Activated T-helper 2 cell treated with anti-CD3 and anti-CD28 coated beads, Interferon-gamma antibody, Interleukin-2, Interleukin-4, amounts not matched to agents 10 μg/mL and 5 μg/mL and 100 μg/mL, durations not matched to agents 14 hours and 24 hours and 36 hours (primary cell): ENCODE results near the gene P2RX5. TPM values are rescaled to one million over a fixed set of nuclear protein-coding genes. Genes with fewer than 3 reads are reported as not detected.
"Not testable (repeated sequence)": the region's sequence is repeated elsewhere in the genome, so short reads cannot be mapped to it uniquely, and the experiment has no call there.

Source experiments
- DNase-seq: peaks from one replicate; pipeline ENCODE4 v3.0.0; 2021; ENCODE audit warnings: low spot score
- H3K27ac Mint-ChIP-seq: one replicate; pipeline ENCODE4 v1.8.0; 2021; ENCODE audit warnings: mixed read lengths
- H3K27me3 Mint-ChIP-seq: one replicate; pipeline ENCODE4 v1.8.0; 2021; ENCODE audit warnings: low read depth, mixed read lengths
- H3K36me3 Mint-ChIP-seq: one replicate; pipeline ENCODE4 v1.8.0; 2021; ENCODE audit warnings: low read depth, mixed read lengths
- H3K4me1 Mint-ChIP-seq: one replicate; pipeline ENCODE4 v1.8.0; 2021; ENCODE audit warnings: low read depth, mixed read lengths
- H3K4me3 Mint-ChIP-seq: one replicate; pipeline ENCODE4 v1.8.0; 2021; ENCODE audit warnings: low read depth, mild to moderate bottlenecking, moderate library complexity, mixed read lengths
- H3K9me3 Mint-ChIP-seq: one replicate; pipeline ENCODE4 v1.8.0; 2021; ENCODE audit warnings: mixed read lengths
- intact Hi-C: fragments of 100-400 bp; cut with micrococcal nuclease; formaldehyde crosslinking; loops from one replicate; pipeline ENCODE4 v1.15.1; 2023
- total RNA-seq: library from RNA; stranded (reverse); gene quantifications from 2 replicates; pipeline ENCODE4 v1.2.3, GENCODE V29; 2022

The P2RX5 gene, protein sequence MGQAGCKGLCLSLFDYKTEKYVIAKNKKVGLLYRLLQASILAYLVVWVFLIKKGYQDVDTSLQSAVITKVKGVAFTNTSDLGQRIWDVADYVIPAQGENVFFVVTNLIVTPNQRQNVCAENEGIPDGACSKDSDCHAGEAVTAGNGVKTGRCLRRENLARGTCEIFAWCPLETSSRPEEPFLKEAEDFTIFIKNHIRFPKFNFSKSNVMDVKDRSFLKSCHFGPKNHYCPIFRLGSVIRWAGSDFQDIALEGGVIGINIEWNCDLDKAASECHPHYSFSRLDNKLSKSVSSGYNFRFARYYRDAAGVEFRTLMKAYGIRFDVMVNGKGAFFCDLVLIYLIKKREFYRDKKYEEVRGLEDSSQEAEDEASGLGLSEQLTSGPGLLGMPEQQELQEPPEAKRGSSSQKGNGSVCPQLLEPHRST
- 111 and 118 TPM in 2 replicates for total RNA-seq

DNA sequence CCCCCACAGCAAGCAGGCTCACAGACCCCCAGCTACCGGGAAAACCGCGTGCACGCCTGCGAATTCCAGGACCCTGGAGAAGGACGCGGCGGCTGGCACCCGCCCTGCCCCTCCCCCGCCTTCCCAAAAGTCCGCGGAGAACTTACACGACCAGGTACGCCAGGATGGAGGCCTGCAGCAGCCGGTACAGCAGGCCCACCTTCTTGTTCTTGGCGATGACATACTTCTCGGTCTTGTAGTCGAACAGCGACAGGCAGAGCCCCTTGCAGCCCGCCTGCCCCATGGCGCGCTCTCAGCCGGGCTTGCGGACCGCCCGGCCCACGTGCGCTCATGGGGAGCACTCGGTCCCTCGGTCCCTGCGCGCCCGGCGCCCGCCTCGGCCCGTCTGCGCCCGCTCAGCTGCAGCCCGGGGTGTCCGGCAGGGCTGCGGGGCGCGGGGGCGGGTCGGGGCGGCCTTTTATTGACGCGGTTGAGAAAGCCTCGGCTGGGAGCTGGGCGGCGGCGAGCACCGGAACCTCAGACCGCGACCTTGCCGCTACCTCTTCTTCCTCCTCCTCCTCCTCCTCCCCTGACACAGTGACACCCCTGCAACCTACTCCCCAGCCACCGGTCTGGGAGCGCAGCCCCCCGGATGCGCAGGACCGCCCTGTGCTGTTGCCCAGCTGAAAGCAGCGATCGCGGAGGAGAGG, at the start of gene P2RX5:
TSS of gene P2RX5 (minus strand) at position 433 of the 689 bp plus-strand sequence. CDS start at position 283, 150 bp downstream.
- intact Hi-C loops = loop anchor here (1.0 kb wide), 1 partner anchor 15 kb away; no protein-coding TSS in a partner anchor
- DNase-seq = peak; percentile 47
- peak within 1 kb of the TSS; percentile 82 for H3K27ac Mint-ChIP-seq
- H3K27me3 Mint-ChIP-seq = no peaks in the 10 kb centered on the region
- H3K4me1 Mint-ChIP-seq = peaks cover 20% of the 10 kb centered on the region
- H3K4me3 Mint-ChIP-seq = peak within 1 kb of the TSS; percentile 90
- H3K9me3 Mint-ChIP-seq = no peaks in the 10 kb centered on the region
- peaks cover 31% of the 10 kb centered on the region for H3K36me3 Mint-ChIP-seq

DNA sequence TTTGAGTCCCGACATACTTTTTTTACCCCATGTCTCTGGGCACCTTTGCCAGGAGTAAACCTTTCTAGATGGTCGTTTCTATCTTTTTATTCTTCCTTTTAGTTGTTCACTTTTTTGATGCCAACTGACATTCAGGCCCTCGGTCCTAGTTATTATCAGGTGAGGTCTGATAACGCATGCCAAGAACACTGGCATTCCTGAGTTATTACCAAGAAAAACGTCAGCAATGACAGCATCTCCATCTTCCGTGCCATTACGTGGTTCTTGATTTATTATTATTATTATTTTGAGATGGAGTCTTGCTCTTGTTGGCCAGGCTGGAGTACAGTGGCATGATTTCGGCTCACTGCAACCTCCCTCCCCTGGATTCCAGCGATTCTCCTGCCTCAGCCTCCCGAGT, 49.1 kb upstream of the P2RX5 start:
- peaks cover 18% of the 10 kb centered on the region for H3K4me1 Mint-ChIP-seq
- H3K27ac Mint-ChIP-seq = no peak overlapping the region
- no peaks in the 10 kb centered on the region for H3K9me3 Mint-ChIP-seq
- no peaks in the 10 kb centered on the region for H3K27me3 Mint-ChIP-seq
- no peak for DNase-seq
- intact Hi-C loops = no loop called here
- H3K4me3 Mint-ChIP-seq = no peak overlapping the region
- H3K36me3 Mint-ChIP-seq = no peaks in the 10 kb centered on the region

DNA sequence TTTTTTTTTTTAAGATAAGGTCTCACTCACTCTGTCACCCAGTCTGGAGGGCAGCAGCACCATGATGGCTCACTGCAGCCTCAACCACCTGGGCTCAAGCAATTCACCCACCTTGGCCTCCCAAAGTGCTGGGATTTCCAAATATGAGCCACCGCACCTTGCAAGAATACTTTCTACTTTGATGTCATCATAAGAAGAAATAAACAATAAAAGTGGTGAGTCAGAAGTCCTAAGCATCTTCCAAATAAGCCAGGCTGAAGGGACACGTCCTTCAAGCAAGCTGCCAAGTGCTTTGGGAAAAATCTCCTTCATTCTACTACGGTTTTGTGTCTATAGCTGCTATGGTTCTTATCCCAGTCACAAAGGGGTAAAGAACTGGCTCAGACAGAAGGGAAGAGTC, 48.1 kb upstream of the P2RX5 start:
- Mint-ChIP-seq H3K27ac (no peak overlapping the region), H3K9me3 (no peaks in the 10 kb centered on the region), H3K4me1 (peaks cover 23% of the 10 kb centered on the region), H3K36me3 (no peaks in the 10 kb centered on the region), H3K4me3 (no peak overlapping the region), H3K27me3 (no peaks in the 10 kb centered on the region)
- no peak for DNase-seq
- intact Hi-C loops = no loop called here

DNA sequence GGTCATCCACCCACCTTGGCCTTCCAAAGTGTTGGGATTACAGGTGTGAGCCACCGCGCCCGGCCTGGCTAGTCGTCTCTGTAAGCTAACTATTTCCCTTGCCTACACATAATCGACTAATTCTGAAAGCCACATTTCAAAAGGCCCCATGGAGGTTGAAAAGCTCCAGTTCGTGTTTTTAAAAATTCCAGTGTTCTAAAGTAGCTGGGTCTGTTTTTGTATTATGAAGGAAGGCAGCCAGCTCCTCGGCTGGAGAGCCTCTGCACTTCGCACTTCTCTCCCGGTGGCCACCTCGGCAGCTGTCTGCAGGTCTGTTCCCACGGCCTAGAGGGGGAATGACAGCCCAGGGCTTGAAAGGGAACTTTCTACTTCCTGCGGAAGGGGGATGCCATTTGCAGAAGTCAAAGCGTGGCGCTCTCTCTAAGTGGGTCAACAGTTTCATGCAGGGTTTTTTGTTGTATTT, 44.7 kb upstream of the P2RX5 start:
- no peaks in the 10 kb centered on the region for H3K9me3 Mint-ChIP-seq
- H3K4me3 Mint-ChIP-seq = no peak overlapping the region
- H3K27me3 Mint-ChIP-seq = peaks cover 3% of the 10 kb centered on the region
- H3K4me1 Mint-ChIP-seq = peaks cover 35% of the 10 kb centered on the region
- intact Hi-C loops = no loop called here
- H3K36me3 Mint-ChIP-seq = no peaks in the 10 kb centered on the region
- DNase-seq = no peak
- H3K27ac Mint-ChIP-seq = peak overlapping the region; percentile 82

DNA sequence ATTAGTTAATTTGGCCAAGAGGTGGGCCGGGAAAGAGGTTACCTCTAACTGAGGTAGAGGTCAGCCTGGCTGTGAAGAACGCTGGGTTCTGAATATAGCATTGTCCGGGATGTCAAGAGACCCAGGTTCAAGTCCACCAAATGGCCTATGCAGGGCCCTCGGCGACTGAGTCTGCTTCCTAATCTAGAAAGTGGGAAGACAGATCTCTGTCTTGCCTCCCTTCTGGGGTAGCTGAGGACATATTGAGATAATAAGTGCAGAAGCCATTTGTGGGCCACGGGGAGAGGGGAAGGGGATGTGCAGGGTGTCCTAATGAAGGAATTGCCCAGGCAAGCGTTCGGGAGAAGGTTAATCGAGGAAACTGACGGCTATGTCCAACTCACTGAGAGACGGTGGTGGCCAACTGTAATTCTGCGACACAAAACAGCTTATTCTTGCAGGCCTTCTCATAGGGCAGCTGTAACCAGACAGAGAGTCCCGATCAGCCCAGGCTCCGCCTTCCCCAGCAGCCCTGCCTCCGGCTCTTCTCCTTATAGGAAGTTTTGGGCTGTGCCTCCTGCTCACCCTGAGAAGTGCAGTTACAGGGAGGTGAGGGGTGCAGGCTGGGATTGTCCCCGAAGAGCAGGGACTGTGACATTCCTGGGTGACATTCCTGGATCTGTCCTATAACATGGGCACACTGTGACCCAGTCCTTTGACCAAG, 43.6 kb upstream of the P2RX5 start:
- intact Hi-C loops = no loop called here
- Mint-ChIP-seq H3K4me1 (peaks cover 35% of the 10 kb centered on the region), H3K9me3 (no peaks in the 10 kb centered on the region), H3K4me3 (no peak overlapping the region), H3K27me3 (peaks cover 3% of the 10 kb centered on the region), H3K36me3 (no peaks in the 10 kb centered on the region), H3K27ac (no peak overlapping the region)
- no peak for DNase-seq

DNA sequence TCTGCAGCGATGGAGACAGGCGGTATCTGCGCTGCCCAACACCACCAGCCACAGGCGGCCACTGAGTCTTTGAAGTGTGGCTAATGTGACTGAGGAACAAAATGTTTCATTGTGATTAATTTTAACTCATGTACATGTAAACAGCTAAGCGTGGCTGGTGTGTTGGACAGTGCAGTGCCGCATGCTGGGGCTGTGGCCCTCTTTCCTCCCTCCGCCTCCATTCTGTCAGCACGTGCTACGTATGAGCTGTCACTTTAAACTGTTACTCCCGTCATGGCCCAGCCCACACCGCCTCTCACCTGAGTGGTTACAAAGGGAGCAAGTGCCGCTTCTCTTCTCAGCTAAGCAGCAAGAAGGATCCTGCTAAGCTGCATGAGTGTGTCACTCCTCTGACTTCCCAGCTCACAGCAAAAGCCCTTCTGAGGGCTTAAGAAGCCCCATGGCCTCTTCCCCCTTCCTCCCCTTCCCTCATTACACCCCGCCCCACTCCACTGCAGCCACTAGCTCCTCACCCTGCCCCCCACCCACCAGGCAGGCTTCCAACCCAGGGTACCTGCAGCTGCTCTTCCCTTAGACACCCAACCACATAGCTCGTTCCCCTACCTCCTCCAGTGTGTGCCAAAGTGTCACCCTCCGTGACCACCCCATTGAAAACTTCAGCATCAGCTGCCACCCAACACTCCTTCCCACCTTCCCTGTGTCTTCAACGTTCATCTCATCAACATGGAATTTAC, 42.8 kb upstream of the P2RX5 start:
- peaks cover 3% of the 10 kb centered on the region for H3K27me3 Mint-ChIP-seq
- peak overlapping the region; percentile 28 for H3K27ac Mint-ChIP-seq
- peaks cover 35% of the 10 kb centered on the region for H3K4me1 Mint-ChIP-seq
- peak; percentile 43 for DNase-seq
- intact Hi-C loops = no loop called here
- H3K36me3 Mint-ChIP-seq = no peaks in the 10 kb centered on the region
- no peak overlapping the region for H3K4me3 Mint-ChIP-seq
- H3K9me3 Mint-ChIP-seq = no peaks in the 10 kb centered on the region

DNA sequence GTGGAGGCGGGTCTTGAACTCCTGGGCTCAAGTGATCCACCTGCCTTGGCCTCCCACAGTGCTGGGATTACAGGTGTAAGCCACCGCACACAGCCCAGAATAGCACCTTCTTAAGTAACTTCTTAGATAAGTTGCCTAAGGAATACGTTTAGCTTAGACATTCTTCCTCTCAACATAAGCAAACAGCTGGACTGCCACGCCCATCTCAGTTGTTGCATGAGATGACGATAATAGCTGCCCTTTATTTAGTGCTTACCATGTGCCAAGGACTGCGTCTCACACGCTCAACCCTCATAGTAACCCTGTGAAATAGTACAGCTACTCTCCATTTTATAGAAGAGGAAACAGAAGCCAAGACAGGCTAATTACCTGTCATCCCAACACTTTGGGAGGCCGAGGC, 39.6 kb upstream of the P2RX5 start:
- Mint-ChIP-seq H3K9me3 (no peaks in the 10 kb centered on the region), H3K36me3 (peaks cover 4% of the 10 kb centered on the region), H3K27ac (no peak overlapping the region), H3K27me3 (peaks cover 3% of the 10 kb centered on the region), H3K4me3 (no peak overlapping the region), H3K4me1 (peaks cover 30% of the 10 kb centered on the region)
- intact Hi-C loops = no loop called here
- DNase-seq = no peak

DNA sequence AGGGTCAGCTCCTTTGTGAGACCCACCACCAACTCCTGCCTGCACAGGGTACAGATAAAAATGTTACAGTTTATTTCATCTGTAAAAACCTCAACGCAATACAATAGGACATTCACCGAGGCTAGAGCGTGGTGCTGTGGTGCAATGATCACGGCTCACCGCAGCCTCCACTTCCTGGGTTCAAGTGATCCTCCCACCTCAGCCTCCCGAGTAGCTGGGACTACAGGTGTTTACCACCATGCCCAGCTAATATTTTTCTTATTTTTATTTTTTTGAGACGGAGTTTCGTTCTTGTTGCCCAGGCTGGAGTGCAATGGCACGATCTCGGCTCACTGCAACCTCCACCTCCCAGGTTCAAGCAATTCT, 38.9 kb upstream of the P2RX5 start:
- intact Hi-C loops, H3K27me3 Mint-ChIP-seq, DNase-seq, H3K27ac Mint-ChIP-seq, H3K4me3 Mint-ChIP-seq, H3K9me3 Mint-ChIP-seq, H3K36me3 Mint-ChIP-seq: not testable (repeated sequence)
- H3K4me1 Mint-ChIP-seq = peaks cover 27% of the 10 kb centered on the region

DNA sequence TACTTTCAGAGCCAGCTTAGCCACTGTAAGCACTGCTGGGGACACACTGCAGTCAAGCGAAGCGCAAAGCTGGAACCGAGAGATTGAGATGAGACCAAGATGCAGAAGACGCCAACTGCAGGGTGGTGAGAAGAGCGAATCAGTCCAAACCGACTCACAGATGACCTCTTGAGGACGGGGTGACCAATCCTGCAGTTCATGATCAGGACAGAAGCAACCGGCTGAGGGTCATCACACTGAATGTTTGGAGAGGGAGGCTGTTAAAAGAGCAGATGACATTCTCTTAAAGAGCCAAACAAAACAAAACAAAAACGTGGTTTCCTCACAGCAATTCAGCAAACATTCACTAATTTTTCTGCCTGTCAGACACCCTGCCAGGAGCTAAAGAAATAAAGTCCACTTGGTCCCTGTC, 36.3 kb upstream of the P2RX5 start:
- DNase-seq = no peak
- intact Hi-C loops = no loop called here
- Mint-ChIP-seq H3K4me3 (no peak overlapping the region), H3K4me1 (peaks cover 8% of the 10 kb centered on the region), H3K27ac (no peak overlapping the region), H3K9me3 (no peaks in the 10 kb centered on the region), H3K36me3 (peaks cover 16% of the 10 kb centered on the region), H3K27me3 (peaks cover 3% of the 10 kb centered on the region)

DNA sequence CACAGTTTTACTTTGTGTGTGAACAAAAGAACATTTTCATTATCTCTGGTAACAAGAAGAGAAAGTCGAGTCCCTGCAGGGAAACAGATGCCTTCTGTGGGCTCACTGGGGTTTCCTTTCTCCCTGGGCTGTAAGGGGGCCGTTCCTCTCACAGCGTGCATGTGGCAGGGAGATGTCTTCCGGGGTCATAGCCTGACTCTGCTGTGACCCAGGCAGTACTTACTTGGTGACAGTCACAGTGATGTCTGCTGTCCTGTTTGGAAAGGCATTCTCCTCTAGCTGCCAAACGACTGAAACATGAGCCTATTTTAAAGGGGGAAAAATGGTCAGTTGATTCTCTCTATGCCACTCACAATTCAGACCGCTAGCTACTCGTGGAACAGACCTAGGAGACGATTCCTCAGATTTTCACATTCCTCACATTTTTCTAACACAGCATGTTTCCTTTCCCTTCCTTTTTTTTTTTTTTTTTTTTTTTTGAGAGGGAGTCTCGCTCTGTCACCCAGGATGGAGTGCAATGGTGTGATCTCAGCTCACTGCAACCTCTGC, 35.0 kb upstream of the P2RX5 start:
- peaks cover 23% of the 10 kb centered on the region for H3K36me3 Mint-ChIP-seq
- H3K4me1 Mint-ChIP-seq = peaks cover 11% of the 10 kb centered on the region
- DNase-seq = no peak
- no peaks in the 10 kb centered on the region for H3K9me3 Mint-ChIP-seq
- H3K4me3 Mint-ChIP-seq = no peak overlapping the region
- H3K27ac Mint-ChIP-seq = no peak overlapping the region
- intact Hi-C loops = no loop called here
- no peaks in the 10 kb centered on the region for H3K27me3 Mint-ChIP-seq

DNA sequence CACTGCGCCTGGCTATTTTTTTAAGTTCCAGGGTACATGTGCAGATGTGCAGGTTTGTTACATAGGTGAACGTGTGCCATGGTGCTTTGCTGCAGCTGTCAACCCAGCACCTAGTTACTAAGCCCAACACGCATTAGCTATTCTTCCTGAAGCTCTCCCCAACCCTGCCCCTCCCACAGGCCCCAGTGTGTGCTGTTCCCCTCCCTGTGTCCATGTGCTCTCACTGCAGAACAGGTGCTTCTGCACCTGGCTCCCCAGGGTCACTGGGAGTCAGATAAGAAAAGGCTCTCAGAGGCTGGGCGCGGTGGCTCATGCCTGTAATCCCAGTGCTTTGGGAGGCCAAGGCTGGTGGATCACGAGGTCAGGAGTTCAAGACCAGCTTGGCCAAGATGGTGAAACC, 33.9 kb upstream of the P2RX5 start:
- H3K4me3 Mint-ChIP-seq = no peak overlapping the region
- DNase-seq = no peak
- intact Hi-C loops = no loop called here
- no peaks in the 10 kb centered on the region for H3K9me3 Mint-ChIP-seq
- H3K27ac Mint-ChIP-seq = no peak overlapping the region
- H3K27me3 Mint-ChIP-seq = no peaks in the 10 kb centered on the region
- peaks cover 22% of the 10 kb centered on the region for H3K4me1 Mint-ChIP-seq
- H3K36me3 Mint-ChIP-seq = peaks cover 34% of the 10 kb centered on the region

DNA sequence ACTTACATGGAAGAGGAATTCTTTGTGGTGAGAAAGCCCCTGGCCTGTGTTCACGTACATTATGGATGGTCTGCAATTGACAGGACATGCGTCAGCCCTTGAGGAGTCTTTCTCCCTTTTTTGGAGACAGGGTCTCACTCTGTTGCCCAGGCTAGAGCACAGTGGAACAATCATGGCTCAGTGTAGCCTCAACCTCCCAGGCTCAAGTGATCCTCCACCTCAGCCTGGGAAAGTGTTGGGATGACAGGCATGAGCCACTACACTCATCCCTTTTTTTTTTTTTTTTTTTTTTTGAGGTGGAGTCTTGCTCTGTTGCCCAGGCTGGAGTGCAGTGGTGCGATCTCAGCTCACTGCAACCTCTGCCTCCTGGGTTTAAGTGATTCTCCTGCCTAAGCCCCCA, 32.1 kb upstream of the P2RX5 start:
- Mint-ChIP-seq H3K4me1 (peaks cover 28% of the 10 kb centered on the region), H3K36me3 (peaks cover 42% of the 10 kb centered on the region)
- H3K27ac Mint-ChIP-seq, DNase-seq, H3K9me3 Mint-ChIP-seq, intact Hi-C loops, H3K27me3 Mint-ChIP-seq, H3K4me3 Mint-ChIP-seq: not testable (repeated sequence)
